IMR-90 (cell line): ENCODE measurements around the gene GAS5. TPM values are rescaled to one million over a fixed set of nuclear protein-coding genes. Genes with fewer than 3 reads are reported as not detected.

Source experiments
- ATAC-seq: fragments of 200-7000 bp; cut with Tn5 transposase; 2 replicates; pipeline ENCODE4 v1.9.1; 2020; ENCODE audit warnings: low read depth, mild to moderate bottlenecking, moderate library complexity
- BruUV-seq: library from RNA; stranded (reverse); fragments of 400-500 nt; replicated peaks from 2 replicates; lab custom pipeline; 2021; lab: Mats Ljungman, UMichigan
- CTCF ChIA-PET: fragments of 300-600 bp; formaldehyde crosslinking; extraction: SDS; loops from one replicate; lab custom pipeline; 2021; ENCODE audit warnings: antibody characterized with exemption; lab: Yijun Ruan, JAX
- POLR2A ChIA-PET: fragments of 300-600 bp; sonication (Branson Sonifier 250); formaldehyde crosslinking; loops from one replicate; lab custom pipeline; 2022; ENCODE audit warnings: antibody characterized with exemption; ENCODE audit not compliant: unreplicated experiment; lab: Charles Lee
- DNase-seq: peaks from one replicate; pipeline ENCODE4 v3.0.0; 2013
- H2AFZ ChIP-seq: replicated peaks from 2 replicates; pipeline ENCODE3; 2013; ENCODE audit warnings: low read length, mild to moderate bottlenecking; ENCODE audit not compliant: poor library complexity
- H2AK5ac ChIP-seq: 2 replicates; pipeline ENCODE4 v1.6.1; 2013; ENCODE audit warnings: low read depth, low read length, inconsistent platforms
- H2AK9ac ChIP-seq: replicated peaks from 2 replicates; pipeline ENCODE3; 2013; ENCODE audit warnings: mild to moderate bottlenecking, low read depth, low read length, moderate library complexity; ENCODE audit not compliant: poor library complexity
- H2BK120ac ChIP-seq: 2 replicates; pipeline ENCODE4 v1.6.1; 2013; ENCODE audit warnings: low read depth, low read length, inconsistent platforms
- H2BK15ac ChIP-seq: 3 replicates; pipeline ENCODE4 v1.6.1; 2013; ENCODE audit warnings: low read depth, low read length, inconsistent platforms
- H2BK20ac ChIP-seq: 2 replicates; pipeline ENCODE4 v1.6.1; 2013; ENCODE audit warnings: low read depth, mild to moderate bottlenecking, inconsistent platforms, low read length, moderate library complexity
- H2BK5ac ChIP-seq: 2 replicates; pipeline ENCODE4 v1.6.1; 2013; ENCODE audit warnings: mild to moderate bottlenecking, low read depth, low read length, inconsistent platforms; ENCODE audit not compliant: poor library complexity, severe bottlenecking
- H3K14ac ChIP-seq: replicated peaks from 2 replicates; pipeline ENCODE4 v1.6.1; 2013; ENCODE audit warnings: low read depth, low read length, inconsistent platforms
- H3K18ac ChIP-seq: 2 replicates; pipeline ENCODE4 v1.6.1; 2013; ENCODE audit warnings: low read depth, low read length, control low read depth
- H3K23ac ChIP-seq: 2 replicates; pipeline ENCODE4 v1.6.1; 2013; ENCODE audit warnings: low read depth, low read length, inconsistent platforms
- H3K27ac ChIP-seq: 2 replicates; pipeline ENCODE4 v1.5.1; 2013; ENCODE audit warnings: mild to moderate bottlenecking, control low read depth, low read length; ENCODE audit not compliant: insufficient read depth
- H3K27me3 ChIP-seq: 2 replicates; pipeline ENCODE4 v1.6.1; 2013; ENCODE audit warnings: low read length; ENCODE audit not compliant: control insufficient read depth, insufficient read depth
- H3K36me3 ChIP-seq: 2 replicates; pipeline ENCODE4 v1.6.1; 2013; ENCODE audit warnings: low read length, mixed read lengths; ENCODE audit not compliant: control insufficient read depth, insufficient read depth
- H3K4ac ChIP-seq: 2 replicates; pipeline ENCODE4 v1.6.1; 2013; ENCODE audit warnings: low read depth, low read length, inconsistent platforms
- H3K4me1 ChIP-seq: 2 replicates; pipeline ENCODE4 v1.6.1; 2013; ENCODE audit warnings: low read length, mixed read lengths; ENCODE audit not compliant: control insufficient read depth, insufficient read depth
- H3K4me2 ChIP-seq: 2 replicates; pipeline ENCODE4 v1.6.1; 2013; ENCODE audit warnings: low read depth, mild to moderate bottlenecking, control low read depth, low read length, moderate library complexity
- H3K4me3 ChIP-seq: 2 replicates; pipeline ENCODE4 v1.5.1; 2013; ENCODE audit warnings: low read depth, mild to moderate bottlenecking, control low read depth, low read length, moderate library complexity; ENCODE audit not compliant: insufficient read depth
- H3K56ac ChIP-seq: 2 replicates; pipeline ENCODE4 v1.6.1; 2013; ENCODE audit warnings: low read length, inconsistent platforms; ENCODE audit not compliant: insufficient read depth; ENCODE audit errors: extremely low read depth
- H3K79me1 ChIP-seq, 2 experiments: 2 replicates each; pipeline ENCODE4 v1.6.1; 2013; ENCODE audit warnings: low read length in 2 of 2, inconsistent platforms in 1 of 2, low read depth in 1 of 2
- H3K9ac ChIP-seq: 2 replicates; pipeline ENCODE4 v1.6.1; 2013; ENCODE audit warnings: low read depth, low read length, control low read depth
- H3K9me1 ChIP-seq: 2 replicates; pipeline ENCODE4 v1.6.1; 2013; ENCODE audit warnings: low read length, inconsistent platforms; ENCODE audit not compliant: insufficient read depth
- H3K9me3 ChIP-seq: 2 replicates; pipeline ENCODE4 v1.6.1; 2013; ENCODE audit warnings: low read length; ENCODE audit not compliant: control insufficient read depth, insufficient read depth
- H4K20me1 ChIP-seq: 2 replicates; pipeline ENCODE4 v1.6.1; 2013; ENCODE audit warnings: low read length, inconsistent platforms; ENCODE audit not compliant: insufficient read depth
- H4K5ac ChIP-seq: 2 replicates; pipeline ENCODE4 v1.6.1; 2013; ENCODE audit warnings: mild to moderate bottlenecking, low read depth, low read length, control low read depth
- H4K8ac ChIP-seq, 2 experiments: 2 replicates each; pipeline ENCODE4 v1.6.1; 2013; ENCODE audit warnings: low read depth in 2 of 2, low read length in 2 of 2, control low read depth in 1 of 2, inconsistent platforms in 1 of 2
- H4K91ac ChIP-seq: 2 replicates; pipeline ENCODE4 v1.6.1; 2013; ENCODE audit warnings: low read depth, low read length, inconsistent platforms; ENCODE audit not compliant: insufficient read depth
- BHLHE40 ChIP-seq: fragments of 150-350 bp; IDR thresholded peaks from 2 replicates; pipeline ENCODE4 v1.6.1; 2016; ENCODE audit warnings: mild to moderate bottlenecking, low read depth, low read length
- CEBPB ChIP-seq: IDR thresholded peaks from 2 replicates; pipeline ENCODE4 v1.6.1; 2012; ENCODE audit warnings: low read depth, low read length, improper control_type of control experiment
- CHD1 ChIP-seq: IDR thresholded peaks from 2 replicates; pipeline ENCODE4 v1.6.1; 2012; ENCODE audit warnings: low read depth, low read length, improper control_type of control experiment
- CTCF ChIP-seq: conservative IDR thresholded peaks from 2 replicates; pipeline ENCODE4 v1.5.1; 2012; ENCODE audit warnings: mild to moderate bottlenecking, low read depth, low read length, improper control_type of control experiment
- FOS ChIP-seq: fragments of 150-350 bp; IDR thresholded peaks from 2 replicates; pipeline ENCODE4 v1.6.1; 2016; ENCODE audit warnings: low read depth, low read length
- MAFK ChIP-seq: IDR thresholded peaks from 2 replicates; pipeline ENCODE4 v1.6.1; 2012; ENCODE audit warnings: low read depth, low read length, improper control_type of control experiment
- MAZ ChIP-seq: IDR thresholded peaks from 2 replicates; pipeline ENCODE4 v1.6.1; 2012; ENCODE audit warnings: low read depth, mild to moderate bottlenecking, low read length, improper control_type of control experiment, moderate library complexity, borderline replicate concordance
- NFE2L2 ChIP-seq: fragments of 150-350 bp; IDR thresholded peaks from 2 replicates; pipeline ENCODE4 v1.6.1; 2016; ENCODE audit warnings: low read depth, mild to moderate bottlenecking, low read length
- POLR2A ChIP-seq: IDR thresholded peaks from 2 replicates; pipeline ENCODE4 v1.6.1; 2012; ENCODE audit warnings: mild to moderate bottlenecking, low read depth, low read length
- RCOR1 ChIP-seq: IDR thresholded peaks from 2 replicates; pipeline ENCODE4 v1.6.1; 2012; ENCODE audit warnings: mild to moderate bottlenecking, low read length, improper control_type of control experiment; ENCODE audit not compliant: insufficient replicate concordance
- RFX5 ChIP-seq: IDR thresholded peaks from 2 replicates; pipeline ENCODE4 v1.8.0; 2012; ENCODE audit warnings: low read depth, mild to moderate bottlenecking, low read length, moderate library complexity
- USF2 ChIP-seq: fragments of 150-350 bp; IDR thresholded peaks from 2 replicates; pipeline ENCODE4 v1.6.1; 2017; ENCODE audit warnings: mild to moderate bottlenecking, antibody characterized with exemption, low read length, low read depth
- WGBS, 2 experiments: methylation state at CpG; one replicate each; pipeline versions ENCODE4 v1.1.5 to v1.1.7; 2013; ENCODE audit warnings: missing lambda C conversion rate in 2 of 2; ENCODE audit not compliant: insufficient read length in 1 of 2; ENCODE audit errors: extremely low coverage in 2 of 2; 5-methylcytosine and 5-hydroxymethylcytosine counted together
- dilution Hi-C: fragments of 300-500 bp; cut with HindIII; formaldehyde crosslinking; loops from one replicate; pipeline ENCODE4 v1.14.3; 2018; ENCODE audit warnings: low sequenced_read_pairs; ENCODE audit not compliant: unreplicated experiment
- in situ Hi-C: fragments of 300-500 bp; cut with MboI; formaldehyde crosslinking; loops from 3 replicates; pipeline ENCODE4 v1.14.3; 2019; ENCODE audit warnings: low sequenced_read_pairs, inconsistent platforms, mixed read lengths
- intact Hi-C: fragments of 100-400 bp; cut with micrococcal nuclease; formaldehyde crosslinking; loops from 2 replicates; pipeline ENCODE4 v1.10.0; 2022
- polyA plus RNA-seq, 3 experiments: library from polyadenylated mRNA; depleted of rRNA; stranded (reverse); fragments of >200 nt; gene quantifications; 2 replicates each; pipeline ENCODE4 v1.2.3, GENCODE V29; 2012; ENCODE audit warnings: low replicate concordance in 1 of 3
- total RNA-seq: library from RNA; depleted of rRNA; stranded (reverse); fragments of >200 nt; gene quantifications from 2 replicates; pipeline ENCODE4 v1.2.3, GENCODE V29; 2012

Gene GAS5
- total and polyA plus RNA-seq, 2 of the 4 experiments (the other 2 are of a cell fraction) = 380 to 737 TPM

GRCh38 chr1:173915596-173915995 is 47.8 kb upstream of the GAS5 start:
- no peak overlapping the region for H3K14ac ChIP-seq
- H2AK5ac ChIP-seq = no peak overlapping the region
- no peaks in the 10 kb centered on the region for H4K20me1 ChIP-seq
- ATAC-seq = no peak
- no peak overlapping the region for H3K9ac ChIP-seq
- ChIA-PET POLR2A (no interaction called here), CTCF (no interaction called here)
- H2BK20ac ChIP-seq = no peak overlapping the region
- no peak overlapping the region for H3K4ac ChIP-seq
- intact Hi-C loops = no loop called here
- TF ChIP-seq MAFK (no peak), USF2 (no peak), RCOR1 (no peak), BHLHE40 (no peak), CHD1 (no peak), NFE2L2 (no peak), RFX5 (no peak), CEBPB (no peak), POLR2A (no peak), FOS (no peak), MAZ (no peak), CTCF (no peak)
- no CpG with 5 or more reads among the region's 2 CpGs for WGBS, 2 experiments
- H4K8ac ChIP-seq = no peak overlapping the region
- H2BK15ac ChIP-seq = no peak overlapping the region
- BruUV-seq = no TSS peak
- no peak overlapping the region for H2AFZ ChIP-seq
- no peaks in the 10 kb centered on the region for H3K79me1 ChIP-seq
- no peaks in the 10 kb centered on the region for H3K9me1 ChIP-seq
- no peak overlapping the region for H3K4me2 ChIP-seq
- no peak overlapping the region for H3K18ac ChIP-seq
- no peak overlapping the region for H2BK5ac ChIP-seq
- no peak for DNase-seq
- no peaks in the 10 kb centered on the region for H3K4me1 ChIP-seq
- H2BK120ac ChIP-seq = no peak overlapping the region
- H3K36me3 ChIP-seq = no peaks in the 10 kb centered on the region
- H3K27me3 ChIP-seq = no peaks in the 10 kb centered on the region
- no peak overlapping the region for H3K27ac ChIP-seq
- no peak overlapping the region for H2AK9ac ChIP-seq
- no peak overlapping the region for H4K5ac ChIP-seq
- in situ Hi-C loops = no loop called here
- no peak overlapping the region for H3K4me3 ChIP-seq
- H4K91ac ChIP-seq = no peak overlapping the region
- no peaks in the 10 kb centered on the region for H3K9me3 ChIP-seq
- H3K56ac ChIP-seq = no peak overlapping the region
- dilution Hi-C loops = no loop called here
- no peak overlapping the region for H3K23ac ChIP-seq
